Astrocyte (in vitro differentiated cells and primary cell): ENCODE data around the gene FNDC3B.

Experiments used
- EZH2 ChIP-seq: IDR thresholded peaks from 2 replicates; pipeline ENCODE4 v1.6.1; 2012; ENCODE audit warnings: mild to moderate bottlenecking, low read length, inconsistent platforms; ENCODE audit not compliant: insufficient read depth
- TF ChIP-seq, protein P1 (sequence below): IDR thresholded peaks from 2 replicates; pipeline ENCODE4 v1.5.1; 2011; ENCODE audit warnings: low read depth, mild to moderate bottlenecking, inconsistent platforms, low read length, moderate library complexity; ENCODE audit not compliant: insufficient read depth

DNA sequence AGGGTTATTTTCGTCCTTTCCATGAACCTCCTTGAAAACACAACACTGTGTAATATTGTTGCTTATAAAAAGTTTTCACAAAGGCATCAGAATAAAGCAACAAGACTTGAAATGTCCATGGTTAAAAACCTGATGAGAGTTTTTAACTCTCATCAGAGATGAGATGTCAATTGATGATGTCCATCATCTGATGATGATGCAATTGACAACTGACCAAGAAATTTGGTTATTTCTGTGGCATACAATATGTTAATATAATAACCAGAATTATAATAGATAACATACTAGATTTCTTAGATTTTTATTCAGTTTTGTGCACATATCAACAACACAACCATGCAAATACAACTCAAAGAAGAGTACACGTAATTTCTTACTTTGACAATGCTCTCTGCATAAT is 15.5 kb upstream of the FNDC3B start:
- TF ChIP-seq, protein P1, sequence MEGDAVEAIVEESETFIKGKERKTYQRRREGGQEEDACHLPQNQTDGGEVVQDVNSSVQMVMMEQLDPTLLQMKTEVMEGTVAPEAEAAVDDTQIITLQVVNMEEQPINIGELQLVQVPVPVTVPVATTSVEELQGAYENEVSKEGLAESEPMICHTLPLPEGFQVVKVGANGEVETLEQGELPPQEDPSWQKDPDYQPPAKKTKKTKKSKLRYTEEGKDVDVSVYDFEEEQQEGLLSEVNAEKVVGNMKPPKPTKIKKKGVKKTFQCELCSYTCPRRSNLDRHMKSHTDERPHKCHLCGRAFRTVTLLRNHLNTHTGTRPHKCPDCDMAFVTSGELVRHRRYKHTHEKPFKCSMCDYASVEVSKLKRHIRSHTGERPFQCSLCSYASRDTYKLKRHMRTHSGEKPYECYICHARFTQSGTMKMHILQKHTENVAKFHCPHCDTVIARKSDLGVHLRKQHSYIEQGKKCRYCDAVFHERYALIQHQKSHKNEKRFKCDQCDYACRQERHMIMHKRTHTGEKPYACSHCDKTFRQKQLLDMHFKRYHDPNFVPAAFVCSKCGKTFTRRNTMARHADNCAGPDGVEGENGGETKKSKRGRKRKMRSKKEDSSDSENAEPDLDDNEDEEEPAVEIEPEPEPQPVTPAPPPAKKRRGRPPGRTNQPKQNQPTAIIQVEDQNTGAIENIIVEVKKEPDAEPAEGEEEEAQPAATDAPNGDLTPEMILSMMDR: no peak
- TF ChIP-seq EZH2: no peak
